Activated CD4-positive, alpha-beta T cell treated with anti-CD3 and anti-CD28 coated beads, Interleukin-2, amount 50 U/mL, for 1 hour (primary cell): ENCODE measurements around the gene VASH2.
"Not testable (repeated sequence)": the region's sequence is repeated elsewhere in the genome, so short reads cannot be mapped to it uniquely, and the experiment has no call there.

Experiments
- DNase-seq: peaks from one replicate; pipeline ENCODE4 v3.0.0-alpha.2; 2020

VASH2 gene

DNA sequence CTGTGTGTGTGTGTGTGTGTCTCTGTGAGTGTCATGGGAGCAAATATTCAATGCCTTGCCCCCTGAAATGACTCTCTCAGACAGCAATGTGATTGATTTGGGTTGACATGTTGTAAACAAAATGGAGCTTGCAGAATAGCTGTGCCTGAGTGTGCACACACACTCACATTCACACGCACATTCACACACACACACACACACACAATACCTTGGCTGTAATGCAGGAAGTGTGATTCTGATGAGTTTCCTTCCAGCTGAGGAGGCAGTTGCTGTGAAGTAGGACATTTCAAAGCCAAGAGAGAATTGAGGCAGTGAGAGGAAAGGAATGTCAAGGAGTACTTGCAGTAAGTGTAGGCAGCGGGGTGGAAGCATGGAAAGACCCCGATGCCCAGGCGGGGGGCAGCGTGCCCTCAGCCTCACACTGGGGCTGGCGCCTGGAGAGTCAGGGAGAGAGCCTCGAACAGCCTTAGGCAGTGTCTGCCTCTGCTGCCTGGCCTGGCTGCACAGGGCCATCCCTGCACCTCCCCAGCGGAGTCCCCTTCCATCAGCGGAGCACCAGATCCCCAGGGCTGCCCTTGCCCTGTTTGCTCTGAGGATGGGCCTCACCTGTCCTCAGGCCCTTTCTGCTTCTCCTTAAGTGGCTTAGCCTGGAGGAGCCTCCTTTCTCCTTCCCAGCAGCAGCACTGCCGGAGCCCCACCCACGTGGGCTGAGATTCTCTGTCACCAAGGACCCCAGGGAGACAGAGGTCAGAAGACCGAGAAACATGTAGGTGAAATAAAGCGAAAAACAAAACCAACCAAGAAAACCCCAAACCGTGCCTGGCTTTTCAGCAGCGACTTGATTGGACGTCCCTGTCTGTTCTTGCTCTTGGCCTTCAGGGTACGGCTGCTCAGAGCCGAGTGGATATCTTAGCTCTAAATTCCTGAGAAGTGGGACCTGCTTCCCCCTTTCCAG is 9.2 kb downstream of the VASH2 start:
- no peak for DNase-seq

DNA sequence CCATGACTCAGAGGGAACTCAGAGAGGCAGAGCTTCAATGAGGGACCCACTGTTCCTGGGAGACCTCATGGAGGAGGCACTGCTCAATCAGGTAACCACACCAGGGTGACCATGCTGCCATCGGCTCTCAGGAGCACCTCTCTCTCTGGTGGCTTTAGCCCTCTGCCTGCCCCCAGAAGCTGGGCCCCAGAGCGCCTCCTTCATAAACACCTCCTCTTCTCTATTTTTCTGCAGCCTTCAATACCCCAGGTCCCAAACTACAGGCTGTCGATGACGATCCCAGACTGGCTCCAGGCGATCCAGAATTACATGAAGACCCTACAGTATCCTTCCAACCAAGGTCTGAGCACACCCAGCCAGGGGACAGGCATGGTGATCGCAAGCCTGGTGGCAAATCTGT is 10.6 kb downstream of the VASH2 start:
- no peak for DNase-seq

DNA sequence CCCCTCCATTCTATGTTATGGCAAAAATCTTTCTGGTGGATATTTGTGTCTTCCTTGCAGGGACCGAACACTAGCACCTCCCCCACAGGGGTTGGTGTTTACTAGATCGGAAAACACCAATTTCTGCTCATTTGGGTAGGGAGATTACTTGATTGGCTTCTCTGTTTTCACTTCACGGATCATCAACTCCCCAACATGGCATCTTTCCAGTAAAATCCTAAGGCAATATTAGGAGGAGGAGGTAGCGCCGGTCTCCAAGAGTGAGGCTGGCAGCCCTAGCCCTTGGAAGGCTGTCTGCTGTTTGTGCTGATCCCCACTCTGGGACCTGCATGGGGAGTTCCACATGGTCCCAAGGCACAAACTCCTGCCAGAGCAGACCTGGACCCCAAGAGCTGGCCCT is 12.2 kb downstream of the VASH2 start:
- DNase-seq, result no peak

DNA sequence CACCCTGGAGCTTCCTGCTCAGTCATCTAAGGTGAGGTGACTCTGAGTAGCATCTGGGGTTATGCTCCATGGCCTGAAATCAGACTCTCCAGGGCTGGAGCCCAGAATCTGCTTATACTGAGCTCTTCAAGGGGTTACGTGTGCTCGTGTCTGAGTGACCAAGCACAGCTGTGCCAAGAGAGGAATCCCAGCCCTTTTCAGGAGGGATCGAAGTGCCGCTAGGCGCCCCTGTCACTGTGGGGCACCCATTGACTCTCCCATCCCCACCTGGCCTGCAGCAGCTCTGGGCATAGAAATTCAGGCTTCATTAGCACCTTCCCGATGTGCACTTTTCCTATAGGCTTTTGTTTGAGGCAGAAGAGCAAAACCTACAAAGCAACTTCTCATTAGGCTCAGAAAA is 13.8 kb downstream of the VASH2 start:
- no peak for DNase-seq

DNA sequence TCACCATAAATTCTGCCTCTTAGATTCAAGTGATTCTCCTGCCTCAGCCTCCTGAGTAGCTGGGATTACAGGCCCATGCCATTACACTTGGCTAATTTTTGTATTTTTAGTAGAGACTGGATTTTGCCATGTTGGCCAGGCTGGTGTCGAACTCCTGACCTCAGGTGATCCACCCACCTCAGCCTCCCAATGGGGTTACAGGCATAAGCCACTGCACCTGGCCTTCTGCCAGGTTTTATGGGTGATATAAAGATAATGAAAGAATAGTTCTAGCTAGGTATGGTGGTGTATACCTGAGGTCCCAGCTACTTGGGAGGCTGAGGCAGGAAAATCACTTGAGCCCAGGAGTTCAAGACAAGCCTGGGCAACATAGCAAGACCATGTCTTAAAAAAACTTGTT is 14.7 kb downstream of the VASH2 start:
- DNase-seq, result not testable (repeated sequence)

DNA sequence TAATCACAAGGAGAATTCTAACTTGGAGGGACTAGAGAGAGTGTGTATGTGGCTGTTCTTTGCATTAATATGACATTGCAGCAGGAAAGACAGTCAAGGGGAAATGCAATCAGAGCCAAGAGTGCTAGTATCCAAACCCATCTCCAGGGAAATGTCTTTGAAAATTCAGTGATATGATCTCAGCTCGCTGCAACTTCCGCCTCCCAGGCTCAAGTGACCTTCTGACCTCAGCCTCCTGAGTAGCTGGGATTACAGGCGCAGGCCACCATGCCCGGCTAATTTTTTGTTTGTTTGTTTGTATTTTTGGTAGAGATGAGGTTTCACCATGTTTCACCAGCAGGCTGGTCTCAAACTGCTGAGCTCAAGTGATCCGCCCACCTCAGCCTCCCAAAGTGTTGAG is 16.3 kb downstream of the VASH2 start:
- DNase-seq, result no peak

DNA sequence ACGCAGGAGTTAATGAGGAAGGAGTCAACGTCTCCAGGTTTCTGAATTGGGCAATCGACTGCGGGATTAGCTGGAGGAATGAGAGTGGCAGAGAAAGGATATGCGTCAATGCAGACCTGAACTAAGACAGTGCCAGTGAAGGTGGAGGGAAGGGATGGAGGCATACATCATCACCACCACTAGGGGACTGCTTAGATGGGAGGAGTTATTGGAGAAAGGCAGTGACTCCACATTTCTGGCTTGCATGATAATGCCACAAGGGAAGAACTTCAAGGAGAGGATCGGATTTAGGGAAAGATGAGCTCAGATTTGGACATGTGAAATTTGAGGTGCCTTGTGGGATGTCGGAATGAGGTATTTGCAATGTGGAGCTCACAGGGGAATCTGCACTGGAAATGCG is 17.5 kb downstream of the VASH2 start:
- DNase-seq, result no peak

DNA sequence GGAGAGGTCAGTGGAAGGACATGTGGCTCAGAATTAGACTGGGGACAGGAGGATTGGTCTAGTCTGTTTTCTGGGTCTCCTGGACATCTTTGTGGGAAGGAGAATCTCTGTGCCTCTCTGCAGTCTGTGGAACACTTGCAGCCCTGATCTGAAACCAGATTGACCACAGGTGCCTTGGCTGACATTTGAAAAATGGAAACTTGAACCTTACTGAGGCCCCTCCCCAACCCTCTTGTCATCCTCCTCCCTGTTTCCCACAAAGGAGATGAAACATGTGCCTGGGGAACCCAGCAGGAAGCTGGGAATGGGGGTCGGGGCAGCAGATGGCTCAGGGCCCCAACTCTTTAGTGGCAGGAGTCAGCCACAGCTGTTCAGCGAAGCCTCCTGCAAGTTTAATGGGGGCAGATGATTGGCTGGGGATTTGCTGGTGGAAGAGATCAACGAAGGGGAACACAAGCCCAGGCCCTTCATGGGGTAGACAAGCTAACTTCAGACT is 18.1 kb downstream of the VASH2 start:
- DNase-seq, result no peak

DNA sequence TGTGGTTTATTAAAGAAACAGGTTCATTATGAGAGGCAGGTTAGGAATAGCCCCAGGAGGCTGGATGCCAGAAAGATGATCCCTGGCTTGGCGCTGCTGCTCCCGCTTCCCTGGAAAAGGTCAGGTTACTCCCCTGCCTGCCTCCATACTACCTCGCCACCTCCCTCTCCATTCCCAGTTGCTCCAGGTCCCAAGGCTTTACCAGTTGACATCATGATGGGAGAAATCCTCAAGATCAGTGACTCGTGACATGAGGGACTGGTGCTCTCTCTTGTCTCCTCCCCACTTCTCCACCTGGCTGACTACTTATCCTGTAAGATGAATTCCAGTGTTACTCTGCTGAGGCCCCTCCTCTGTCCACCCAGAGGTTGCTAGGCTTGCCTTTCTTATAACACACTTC is 19.7 kb downstream of the VASH2 start:
- no peak for DNase-seq

DNA sequence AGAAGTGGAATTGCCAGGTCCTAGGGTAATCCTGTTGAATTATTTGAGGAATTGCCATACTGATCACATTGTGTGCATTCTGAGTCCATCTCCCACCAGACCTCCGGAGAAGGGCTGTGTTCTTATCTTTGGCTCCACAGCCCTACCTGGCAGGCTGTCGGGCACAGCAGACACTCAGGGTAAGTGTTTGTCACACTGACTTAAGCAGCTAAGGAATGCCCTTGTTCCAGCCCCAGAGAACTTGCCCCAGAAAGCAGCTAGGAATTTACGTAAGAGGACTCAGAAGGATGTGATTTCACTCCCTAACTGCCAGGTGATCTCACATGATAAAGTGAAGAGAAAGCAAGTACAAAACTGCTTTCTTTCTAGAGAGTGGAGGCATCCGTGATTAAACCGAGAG is 21.0 kb downstream of the VASH2 start:
- no peak for DNase-seq

DNA sequence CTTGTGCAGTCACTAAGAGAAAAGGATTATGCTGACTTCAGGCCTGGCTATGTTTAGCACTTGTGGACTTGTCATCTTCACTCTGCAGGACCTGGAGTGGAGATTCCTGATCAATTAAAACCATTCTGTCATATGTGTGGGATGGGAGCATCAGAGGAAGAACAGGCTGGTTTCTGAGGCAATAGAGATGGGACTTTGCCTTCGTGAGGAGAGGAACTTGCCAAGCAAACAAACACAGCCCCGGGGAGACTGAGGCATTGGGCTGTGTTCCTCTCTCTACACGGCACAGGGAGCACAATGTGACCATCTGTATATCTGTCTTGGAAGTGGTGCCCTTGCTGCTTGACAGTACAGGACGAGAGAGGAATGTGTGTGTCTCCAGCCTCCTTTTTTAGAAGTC is 23.1 kb downstream of the VASH2 start:
- DNase-seq, result no peak

DNA sequence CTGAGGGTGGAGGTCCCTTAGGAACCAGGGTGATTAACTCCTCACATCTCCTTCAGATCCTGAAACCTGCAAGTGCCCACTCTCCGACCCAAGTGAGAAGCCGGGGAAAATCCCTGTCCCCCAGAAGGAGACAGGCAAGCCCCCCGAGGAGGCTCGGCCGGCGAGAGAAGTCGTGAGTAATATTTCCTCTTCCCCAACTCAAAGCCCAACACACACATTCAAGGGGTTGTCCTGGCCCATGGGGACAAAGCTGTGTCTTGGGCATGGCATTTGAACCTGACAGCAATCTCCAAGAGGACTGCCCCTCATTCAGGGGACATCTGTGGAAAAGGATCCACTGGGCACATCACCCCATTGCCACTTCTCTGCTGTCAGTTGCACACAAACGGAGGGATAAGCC is 23.6 kb downstream of the VASH2 start:
- DNase-seq, result no peak

DNA sequence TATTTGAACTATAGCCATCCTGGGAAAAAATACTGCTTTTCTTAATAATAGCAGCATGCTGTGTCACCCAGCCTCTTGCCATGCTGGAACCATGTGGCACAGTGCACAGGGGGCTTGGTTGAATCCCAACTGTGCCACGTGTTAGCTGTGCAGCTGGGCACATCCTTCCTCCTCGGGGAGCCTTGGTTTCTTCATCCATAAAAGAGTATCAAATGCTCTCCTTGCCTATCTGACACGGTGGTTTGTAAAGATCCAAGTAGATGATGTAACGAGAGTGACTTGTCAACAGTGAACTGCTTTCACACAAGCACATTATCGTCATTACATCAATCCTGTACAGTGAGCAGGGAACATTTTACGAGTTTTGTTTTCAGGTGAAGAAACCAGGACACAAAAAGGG is 24.4 kb downstream of the VASH2 start:
- no peak for DNase-seq

DNA sequence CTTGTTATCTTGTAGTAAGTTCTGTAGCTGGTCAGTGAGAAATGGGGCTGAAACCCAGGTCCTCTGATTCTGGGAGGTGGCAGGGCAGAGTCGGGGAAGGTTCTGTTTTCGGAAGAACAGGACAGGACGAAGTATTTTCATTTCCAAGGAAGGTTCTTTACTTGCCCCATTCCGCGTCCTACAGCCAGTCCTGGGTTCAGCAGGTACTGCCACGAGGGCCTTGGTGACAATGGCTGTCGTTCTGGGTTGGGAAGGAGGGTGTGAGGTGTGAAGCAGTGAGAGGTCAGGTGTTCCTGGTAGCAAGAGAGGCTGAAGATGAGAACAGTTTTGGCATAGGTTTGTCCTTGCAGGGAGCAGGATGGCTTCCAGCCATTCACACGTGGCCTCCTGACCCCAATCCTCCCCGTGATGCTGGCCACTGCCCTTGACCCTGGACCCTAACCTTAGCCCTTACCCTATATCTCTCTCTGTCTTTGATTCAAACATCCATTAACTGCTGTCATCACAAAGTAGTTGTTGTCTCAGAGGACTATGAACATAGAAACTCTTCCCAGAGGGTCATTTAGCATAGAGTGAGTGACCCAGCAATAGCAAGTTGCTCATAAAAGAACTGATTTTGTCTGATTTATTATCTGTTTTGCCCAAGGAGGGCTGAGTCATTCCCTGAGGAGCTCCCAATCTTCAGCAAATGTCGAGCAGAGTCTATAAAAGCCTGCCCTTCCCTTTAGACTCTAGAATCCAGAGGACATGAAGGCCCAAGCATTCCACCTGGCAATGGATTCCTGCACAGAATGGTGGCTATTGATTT is 25.0 kb downstream of the VASH2 start:
- no peak for DNase-seq

DNA sequence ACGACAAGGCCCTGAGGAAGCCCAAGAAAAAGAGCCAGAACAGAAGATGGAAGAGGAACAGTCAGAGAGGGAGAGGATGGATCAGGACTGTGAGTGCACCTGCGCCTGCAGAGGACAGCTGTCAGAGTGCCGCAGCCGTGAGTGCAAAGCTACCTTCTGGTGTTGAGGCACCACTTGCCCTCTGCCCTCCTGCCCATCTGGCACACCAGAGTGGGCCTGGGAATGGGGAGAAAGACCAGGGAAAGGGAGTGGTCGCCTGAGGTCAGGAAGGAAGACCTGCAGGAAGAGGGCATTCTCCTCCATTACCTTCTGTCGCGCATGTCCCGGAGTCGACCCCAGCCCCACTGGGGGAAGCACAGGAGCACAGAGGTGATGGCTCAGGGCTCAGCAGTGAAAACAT is 26.2 kb downstream of the VASH2 start:
- no peak for DNase-seq

DNA sequence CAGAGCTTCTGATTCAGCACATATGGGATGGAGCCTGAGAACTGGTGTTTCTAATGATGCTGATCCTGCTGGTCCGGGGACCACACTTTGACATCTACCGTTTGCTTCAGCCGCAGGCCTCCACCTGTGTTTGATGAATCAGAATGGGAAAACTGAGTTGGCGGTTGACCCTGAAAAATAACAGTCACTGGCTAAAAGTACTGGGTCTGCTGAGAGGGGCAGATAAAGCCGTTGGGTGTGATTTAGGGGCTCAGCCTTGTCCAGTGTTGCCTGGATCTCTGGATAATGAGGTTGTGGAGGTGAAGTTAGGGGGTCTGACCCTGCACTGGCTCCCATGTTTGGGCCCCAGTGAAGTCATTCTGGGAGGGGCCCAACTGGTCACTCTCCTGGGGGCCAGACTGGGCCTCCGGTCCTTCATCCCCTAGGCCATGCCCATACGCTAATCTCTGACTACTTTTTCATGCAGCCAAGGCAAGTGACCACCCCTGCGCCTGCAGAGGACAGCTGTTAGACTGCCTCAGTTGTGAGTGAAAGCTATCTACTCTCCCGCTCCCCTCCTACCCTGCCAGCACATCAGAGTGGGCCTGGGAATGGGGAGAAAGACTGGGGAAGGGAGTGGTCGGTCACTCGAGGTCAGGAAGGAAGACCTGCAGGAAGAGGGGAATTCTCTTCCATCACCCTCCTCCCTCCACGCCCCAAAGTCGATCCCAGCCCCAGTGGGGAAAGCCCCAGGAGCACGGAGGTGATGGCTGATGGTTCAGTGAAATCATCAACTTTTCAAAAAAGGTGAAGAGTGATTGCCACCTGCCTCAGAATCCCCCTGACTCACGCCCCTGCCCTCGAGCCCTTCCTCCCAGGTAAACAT is 27.7 kb downstream of the VASH2 start:
- no peak for DNase-seq

DNA sequence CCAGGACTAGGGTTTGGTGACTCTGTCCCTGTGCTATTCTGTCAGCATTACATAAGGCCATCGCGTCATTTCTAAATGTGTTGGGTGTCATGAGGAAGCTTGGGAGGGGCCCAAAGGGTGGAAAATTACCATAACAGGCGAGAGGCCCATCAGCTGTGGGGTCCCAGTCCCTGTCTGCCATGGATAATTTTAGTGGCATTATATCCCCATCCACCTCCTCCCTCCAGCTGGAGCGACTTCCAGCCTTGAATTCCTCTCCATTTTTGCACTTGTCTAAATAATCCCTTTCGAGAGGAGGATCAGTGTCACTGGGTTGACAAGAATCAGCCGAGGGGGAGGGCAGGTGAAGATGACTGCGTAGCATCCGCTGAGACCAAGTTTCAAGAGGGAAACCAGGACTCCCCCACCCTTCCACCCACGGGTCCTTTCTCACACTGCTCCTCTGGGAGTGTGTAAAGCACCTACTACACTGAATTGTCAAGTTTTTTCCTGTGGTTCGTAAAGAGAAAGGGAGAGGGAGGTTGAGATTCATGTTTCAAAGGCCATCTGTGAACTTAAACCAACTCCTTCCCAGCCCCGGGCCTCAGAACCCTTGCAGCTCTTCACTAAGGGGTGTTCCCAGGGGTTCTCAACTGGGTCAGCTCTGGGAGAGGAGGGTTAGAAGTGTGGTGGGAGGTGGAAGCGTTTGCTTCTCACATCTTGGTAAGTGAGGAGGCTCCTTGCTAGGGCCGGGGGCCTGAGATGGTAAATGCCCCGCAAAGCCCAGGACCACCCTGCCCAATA is 29.2 kb downstream of the VASH2 start:
- no peak for DNase-seq

DNA sequence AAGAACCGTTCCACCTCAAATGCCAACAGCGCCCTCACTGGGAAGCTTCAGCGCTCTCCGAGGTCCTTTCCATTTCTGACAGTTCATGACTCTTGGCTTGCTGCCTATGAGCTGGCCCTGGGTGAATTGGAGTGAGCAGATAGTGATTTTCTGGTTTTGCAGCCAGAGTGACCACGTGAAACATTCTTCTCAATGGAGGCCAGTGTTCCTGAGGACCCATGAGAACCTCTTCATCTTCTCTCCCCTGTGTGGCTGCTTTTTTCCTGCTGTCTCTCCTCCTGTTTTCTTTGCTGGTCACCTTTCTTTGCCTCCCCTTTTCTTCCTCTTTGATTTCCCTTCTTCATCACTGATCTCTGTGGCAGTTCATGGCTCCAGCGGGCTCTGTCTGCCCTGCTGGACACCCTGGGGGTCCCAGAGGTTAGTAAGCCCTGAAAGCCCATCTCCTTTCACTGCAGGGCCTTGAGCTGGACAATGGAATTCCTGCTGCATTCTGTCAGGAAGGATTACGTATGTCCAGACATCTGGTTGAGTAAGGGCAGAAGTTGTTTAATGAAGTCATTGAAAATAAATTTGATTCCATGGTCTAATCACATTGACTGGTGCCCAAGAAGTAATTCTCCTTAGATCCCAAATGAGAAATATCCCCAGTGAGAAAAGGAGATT is 29.9 kb downstream of the VASH2 start:
- no peak for DNase-seq

DNA sequence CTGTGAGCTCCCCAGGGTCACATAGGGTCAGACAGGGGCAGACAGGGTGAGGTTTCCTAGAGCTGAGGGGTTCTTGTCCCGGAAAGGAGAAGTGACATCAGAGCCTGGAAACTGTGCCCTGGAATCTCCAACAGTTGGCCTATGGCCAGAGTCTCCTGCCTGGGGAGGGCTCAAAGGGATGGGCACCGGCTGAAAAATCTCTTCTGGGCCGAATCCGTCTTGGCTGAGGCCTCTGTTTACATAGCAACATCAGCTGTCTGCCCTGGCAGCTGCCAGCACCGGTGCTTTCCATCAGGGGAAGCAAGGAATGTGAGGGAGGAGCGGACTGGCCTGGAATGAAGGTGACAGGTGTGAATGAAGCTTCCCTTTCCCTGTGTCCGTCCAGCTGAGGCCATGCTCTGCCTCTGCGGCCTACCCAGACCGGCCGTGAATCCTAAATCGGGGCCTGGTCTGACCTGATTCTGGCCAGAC is 30.7 kb downstream of the VASH2 start:
- no peak for DNase-seq

DNA sequence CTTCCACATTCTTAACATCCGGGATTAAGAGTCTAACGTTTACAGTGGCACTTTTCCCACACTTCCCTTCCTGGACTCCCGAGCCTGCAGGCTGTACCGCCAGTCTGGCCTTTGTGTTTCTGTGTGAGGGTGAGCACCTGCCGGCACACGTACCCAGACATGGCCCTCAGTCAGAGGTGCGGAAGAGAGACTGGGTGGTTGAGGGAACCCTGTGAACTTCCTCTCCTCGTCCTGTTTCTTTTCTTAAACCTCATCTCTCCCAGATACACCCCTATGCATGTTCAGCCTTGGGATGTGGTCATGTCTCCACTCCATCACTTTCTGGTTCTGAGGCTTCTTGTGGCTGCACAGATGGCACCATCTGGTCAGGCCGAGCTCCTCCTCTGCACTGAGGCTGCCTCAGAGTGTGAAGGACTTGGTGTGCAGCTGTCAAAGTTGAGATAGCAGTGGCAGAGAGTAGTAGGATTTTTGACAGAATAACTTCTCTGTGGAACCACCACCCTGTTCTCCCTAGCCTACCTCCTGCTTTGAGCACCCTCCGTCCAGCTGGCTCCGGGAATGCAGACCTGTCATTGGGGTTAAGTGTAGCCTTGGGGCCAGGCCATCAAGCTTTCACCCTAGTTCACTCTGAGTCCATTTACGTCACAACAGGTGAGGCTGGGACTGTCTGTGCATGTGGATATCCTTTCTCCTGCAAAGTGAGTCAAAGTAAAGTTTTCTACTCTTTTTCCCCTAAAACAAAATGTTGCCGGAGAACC is 31.4 kb downstream of the VASH2 start:
- no peak for DNase-seq
